ENCODE results near the gene DCAF6.

The DCAF6 gene

GRCh38 chr1:168087696-168088095 lies 151.2 kb downstream of the DCAF6 start:
- no peak overlapping the region for H3K4me3 ChIP-seq (ENCODE audit: low read depth, low read length)
- DNase-seq (ENCODE audit: low read depth), result no peak
- no peak for TF ChIP-seq CTCF (IDR thresholded peaks at IDR 0.05; ENCODE audit: low read depth, low read length, missing control alignments)

DNA sequence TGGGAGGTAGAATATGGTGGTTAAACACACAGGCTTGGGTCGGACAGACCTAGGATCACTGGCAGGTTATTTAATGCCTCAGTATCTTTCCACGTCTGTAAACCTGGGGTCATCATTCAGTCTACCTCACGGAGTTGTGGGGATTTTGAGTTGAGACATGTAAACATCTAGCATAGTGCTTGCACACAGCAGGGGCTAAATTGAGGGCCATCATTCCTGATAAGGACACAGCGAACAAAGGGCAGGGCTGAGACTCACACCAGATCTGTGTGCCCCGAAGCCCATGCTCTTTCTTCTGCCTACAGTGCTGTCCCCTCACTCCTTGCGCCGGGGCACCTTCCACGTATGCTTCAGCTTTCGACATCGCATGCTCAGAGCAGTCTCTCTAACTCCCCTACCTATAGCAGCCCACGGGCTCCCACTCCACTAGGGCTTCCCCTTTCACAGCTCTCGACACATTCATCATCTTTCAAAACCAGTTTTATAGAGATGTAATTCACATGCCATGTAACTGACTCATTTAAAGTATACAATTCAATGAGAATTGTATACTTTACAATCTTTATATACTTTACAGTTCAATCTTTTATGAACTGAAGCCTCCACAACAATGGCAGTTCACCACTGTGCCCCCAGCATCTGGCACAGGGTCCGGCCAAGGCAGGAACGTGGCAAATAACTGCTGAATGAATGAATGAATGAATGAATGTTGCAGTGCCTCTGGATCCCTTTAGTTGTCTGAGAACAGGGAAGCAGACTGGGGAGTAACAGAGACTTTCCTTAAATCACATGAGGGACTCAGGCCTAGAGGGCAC lies 152.2 kb downstream of the DCAF6 start:
- H3K4me3 ChIP-seq (ENCODE audit: low read depth, low read length), result no peak overlapping the region
- TF ChIP-seq CTCF (IDR thresholded peaks at IDR 0.05; ENCODE audit: low read depth, low read length, missing control alignments), result no peak
- DNase-seq (ENCODE audit: low read depth), result no peak

GRCh38 chr1:168089326-168089978 lies 153.0 kb downstream of the DCAF6 start:
- DNase-seq (ENCODE audit: low read depth), result no peak
- H3K4me3 ChIP-seq (ENCODE audit: low read depth, low read length), result no peak overlapping the region
- no peak for TF ChIP-seq CTCF (IDR thresholded peaks at IDR 0.05; ENCODE audit: low read depth, low read length, missing control alignments)

DNA sequence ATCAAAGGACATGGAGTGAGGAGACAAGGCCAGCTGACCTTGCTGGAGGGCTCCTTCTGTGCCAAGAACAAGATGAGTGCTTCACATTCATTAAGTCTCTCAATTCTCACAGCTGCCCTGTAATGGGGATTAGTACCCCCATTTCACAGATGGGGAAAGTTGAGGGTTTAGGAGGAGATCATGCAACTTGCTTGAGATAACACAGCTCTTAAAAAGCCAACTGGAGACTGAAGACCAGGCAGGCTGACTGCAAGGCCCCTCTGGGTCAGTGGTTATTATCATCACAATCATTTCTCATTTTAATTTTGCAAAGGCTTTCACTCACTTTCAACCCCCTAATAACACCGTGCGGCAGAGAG lies 153.5 kb downstream of the DCAF6 start:
- TF ChIP-seq CTCF (IDR thresholded peaks at IDR 0.05; ENCODE audit: low read depth, low read length, missing control alignments), result no peak
- H3K4me3 ChIP-seq (ENCODE audit: low read depth, low read length), result no peak overlapping the region
- no peak for DNase-seq (ENCODE audit: low read depth)

DNA sequence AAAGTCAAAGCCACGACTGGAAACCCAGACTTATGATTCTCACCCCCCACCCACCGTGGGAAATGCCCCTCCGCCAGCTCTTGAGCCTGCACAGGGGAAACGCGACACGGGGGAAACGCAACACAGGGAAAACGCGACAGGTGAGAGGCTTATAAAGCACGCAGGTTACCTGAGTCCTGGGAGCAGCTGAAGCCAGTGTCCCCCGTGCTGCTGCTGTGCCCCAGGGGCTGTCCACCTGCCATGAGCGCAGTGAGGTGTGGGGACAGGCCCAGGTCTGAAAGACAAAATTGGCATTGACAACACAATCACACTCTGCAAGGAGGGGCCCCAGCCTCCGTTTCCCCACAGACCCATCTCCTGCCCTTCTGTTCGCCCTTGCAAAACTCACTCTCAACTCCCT lies 153.9 kb downstream of the DCAF6 start:
- TF ChIP-seq CTCF (IDR thresholded peaks at IDR 0.05; ENCODE audit: low read depth, low read length, missing control alignments), result no peak
- DNase-seq (ENCODE audit: low read depth), result no peak
- H3K4me3 ChIP-seq (ENCODE audit: low read depth, low read length), result no peak overlapping the region

GRCh38 chr1:168091063-168091462 lies 154.6 kb downstream of the DCAF6 start:
- no peak for TF ChIP-seq CTCF (IDR thresholded peaks at IDR 0.05; ENCODE audit: low read depth, low read length, missing control alignments)
- H3K4me3 ChIP-seq (ENCODE audit: low read depth, low read length), result no peak overlapping the region
- no peak for DNase-seq (ENCODE audit: low read depth)

Measured in GM12864 (cell line).